Islet precursor cell (in vitro differentiated cells): ENCODE data around the gene ZNF524.
"Not testable (repeated sequence)": the region's sequence is repeated elsewhere in the genome, so short reads cannot be mapped to it uniquely, and the experiment has no call there.

Source experiments
- DNase-seq: peaks from one replicate; pipeline ENCODE4 v3.0.0-alpha.2; 2018

The ZNF524 gene

GRCh38 chr19:55581823-55582223 lies 18.3 kb upstream of the ZNF524 start:
- no peak for DNase-seq

GRCh38 chr19:55582284-55582683 lies 17.8 kb upstream of the ZNF524 start:
- not testable (repeated sequence) for DNase-seq

- DNase-seq: not testable (repeated sequence)
Measured at GRCh38 chr19:55583897-55584296, 16.2 kb upstream of the ZNF524 start.

GRCh38 chr19:55584871-55585270 lies 15.2 kb upstream of the ZNF524 start:
- no peak for DNase-seq

- DNase-seq: peak; percentile 90
Measured at GRCh38 chr19:55585658-55586339, 14.3 kb upstream of the ZNF524 start.

- DNase-seq: peak; percentile 99
Measured at GRCh38 chr19:55586976-55587668, 13.0 kb upstream of the ZNF524 start.

- DNase-seq: no peak
Measured at GRCh38 chr19:55588738-55589137, 11.3 kb upstream of the ZNF524 start.

- DNase-seq: no peak
Measured at GRCh38 chr19:55590109-55590508, 10.0 kb upstream of the ZNF524 start.

GRCh38 chr19:55590617-55591016 lies 9.5 kb upstream of the ZNF524 start:
- no peak for DNase-seq

GRCh38 chr19:55591555-55591954 lies 8.5 kb upstream of the ZNF524 start:
- no peak for DNase-seq

GRCh38 chr19:55592391-55593090 lies 7.5 kb upstream of the ZNF524 start:
- no peak for DNase-seq

- DNase-seq: no peak
Measured at GRCh38 chr19:55593096-55593772, 6.9 kb upstream of the ZNF524 start.

GRCh38 chr19:55594996-55595545 lies 5.0 kb upstream of the ZNF524 start:
- no peak for DNase-seq

GRCh38 chr19:55596304-55596703 lies 3.8 kb upstream of the ZNF524 start:
- DNase-seq: no peak

GRCh38 chr19:55597501-55597921 lies 2.6 kb upstream of the ZNF524 start:
- peak; percentile 46 for DNase-seq

GRCh38 chr19:55598034-55598433 lies 2.1 kb upstream of the ZNF524 start:
- DNase-seq: no peak

- peak; percentile 98 for DNase-seq
Measured at GRCh38 chr19:55598719-55599467, 1.2 kb upstream of the ZNF524 start.

- peak; percentile 99 for DNase-seq
Measured at GRCh38 chr19:55599468-55599841, 633 bp upstream of the ZNF524 start, which contains the start of gene FIZ1. FIZ1 (minus strand) TSS chr19:55599517; CDS start chr19:55597865, 1,652 bp downstream.

- no peak for DNase-seq
Measured at GRCh38 chr19:55600662-55601028, 557 bp downstream of the ZNF524 start.

GRCh38 chr19:55601084-55601483 lies 996 bp downstream of the ZNF524 start:
- DNase-seq: no peak

- DNase-seq: no peak
Measured at GRCh38 chr19:55602104-55603001, 2.3 kb downstream of the ZNF524 start.
